Measurements from ENCODE around the gene THTPA.

GRCh38 chr14:23604675-23605170 lies 48.7 kb downstream of the THTPA start:
- TF ChIP-seq POLR2A (IDR thresholded peaks at IDR 0.05; ENCODE audit: low read depth, low read length), result no peak
- no peak for TF ChIP-seq CTCF (conservative IDR thresholded peaks at IDR 0.05; ENCODE audit: low read depth, low read length)
- no peak for TF ChIP-seq BHLHE40 (IDR thresholded peaks at IDR 0.05; ENCODE audit: low read depth, low read length)
- TF ChIP-seq SMC3 (IDR thresholded peaks at IDR 0.05; ENCODE audit: low read depth, low read length), result no peak
- no peak for TF ChIP-seq USF2 (IDR thresholded peaks at IDR 0.05; ENCODE audit: low read depth, low read length)
- TF ChIP-seq CEBPB (IDR thresholded peaks at IDR 0.05; ENCODE audit: low read depth, low read length), result no peak

All from IMR-90 (cell line).